Spinal cord (tissue), 10 donors: ENCODE measurements around the gene KCNQ1. TPM values are rescaled to one million over a fixed set of nuclear protein-coding genes. Genes with fewer than 3 reads are reported as not detected.

Experiments used
- DNase-seq, 6 donors: peaks; one replicate each; pipeline versions ENCODE4 v3.0.0 to v3.0.0-alpha.2; 2013 to 2015; ENCODE audit warnings: low spot score in 6 of 6, low read depth in 4 of 6
- H3K27ac ChIP-seq: one replicate; pipeline ENCODE4 v1.5.1; 2013; ENCODE audit warnings: low read depth, low read length, control low read depth
- H3K27me3 ChIP-seq: one replicate; pipeline ENCODE4 v1.6.1; 2013; ENCODE audit warnings: low read length; ENCODE audit not compliant: control insufficient read depth, insufficient read depth
- H3K36me3 ChIP-seq: one replicate; pipeline ENCODE4 v1.6.1; 2013; ENCODE audit warnings: low read length; ENCODE audit not compliant: control insufficient read depth, insufficient read depth
- H3K4me1 ChIP-seq: one replicate; pipeline ENCODE4 v1.6.1; 2013; ENCODE audit warnings: low read length; ENCODE audit not compliant: control insufficient read depth, insufficient read depth
- H3K4me3 ChIP-seq: one replicate; pipeline ENCODE4 v1.5.1; 2013; ENCODE audit warnings: low read depth, low read length, control low read depth
- H3K9me3 ChIP-seq: one replicate; pipeline ENCODE4 v1.6.1; 2013; ENCODE audit warnings: low read length; ENCODE audit not compliant: control insufficient read depth, insufficient read depth
- WGBS: methylation state at CpG from one replicate; pipeline ENCODE4 v1.1.5; 2013; ENCODE audit warnings: missing lambda C conversion rate; ENCODE audit not compliant: insufficient coverage; 5-methylcytosine and 5-hydroxymethylcytosine counted together
- polyA plus RNA-seq, 2 donors: library from polyadenylated mRNA; unstranded; fragments of 120-200 nt; gene quantifications; one replicate each; pipeline ENCODE4 v1.2.1, GENCODE V29; 2013; ENCODE audit not compliant: insufficient read length in 2 of 2
- total RNA-seq, 2 donors: library from RNA; depleted of rRNA in 1 of 2; stranded (reverse); fragments of 120-200 nt in 1 of 2; fragments of >200 nt in 1 of 2; gene quantifications; one replicate each; pipeline versions ENCODE4 v1.2.3 to v1.2.4, GENCODE V29; 2013 to 2014
- donor health status: healthy.

Gene KCNQ1
- total and polyA plus RNA-seq, 4 donors = 0.83 to 3.1 (median 2.1) TPM

DNA sequence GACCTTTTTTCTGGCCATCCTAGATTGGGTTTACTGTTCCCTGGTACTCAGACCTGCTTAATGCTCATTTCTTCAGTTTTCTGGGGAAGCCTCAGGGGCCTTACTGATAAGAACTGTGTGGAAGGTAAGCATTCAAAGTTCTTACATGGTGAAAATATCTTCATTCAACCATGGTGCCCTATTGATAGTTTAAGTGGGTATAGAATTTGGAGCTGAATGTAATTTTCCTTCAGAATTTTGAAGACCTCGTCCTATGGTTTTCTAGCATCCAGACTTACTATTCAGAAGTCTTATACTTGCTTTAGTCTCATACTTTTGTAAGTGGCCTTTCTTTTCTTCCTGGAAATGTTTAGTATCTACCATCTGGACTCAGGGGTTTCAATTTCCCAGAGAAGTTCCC lies 365.0 kb downstream of the KCNQ1 start:
- Histone ChIP-seq H3K36me3 (no peaks in the 10 kb centered on the region), H3K4me1 (peaks cover 46% of the 10 kb centered on the region), H3K27me3 (peaks cover 7% of the 10 kb centered on the region), H3K4me3 (no peak overlapping the region), H3K9me3 (peaks cover 5% of the 10 kb centered on the region), H3K27ac (no peak overlapping the region)
- WGBS = no CpG with 5 or more reads among the region's 1 CpG
- DNase-seq = no peak

DNA sequence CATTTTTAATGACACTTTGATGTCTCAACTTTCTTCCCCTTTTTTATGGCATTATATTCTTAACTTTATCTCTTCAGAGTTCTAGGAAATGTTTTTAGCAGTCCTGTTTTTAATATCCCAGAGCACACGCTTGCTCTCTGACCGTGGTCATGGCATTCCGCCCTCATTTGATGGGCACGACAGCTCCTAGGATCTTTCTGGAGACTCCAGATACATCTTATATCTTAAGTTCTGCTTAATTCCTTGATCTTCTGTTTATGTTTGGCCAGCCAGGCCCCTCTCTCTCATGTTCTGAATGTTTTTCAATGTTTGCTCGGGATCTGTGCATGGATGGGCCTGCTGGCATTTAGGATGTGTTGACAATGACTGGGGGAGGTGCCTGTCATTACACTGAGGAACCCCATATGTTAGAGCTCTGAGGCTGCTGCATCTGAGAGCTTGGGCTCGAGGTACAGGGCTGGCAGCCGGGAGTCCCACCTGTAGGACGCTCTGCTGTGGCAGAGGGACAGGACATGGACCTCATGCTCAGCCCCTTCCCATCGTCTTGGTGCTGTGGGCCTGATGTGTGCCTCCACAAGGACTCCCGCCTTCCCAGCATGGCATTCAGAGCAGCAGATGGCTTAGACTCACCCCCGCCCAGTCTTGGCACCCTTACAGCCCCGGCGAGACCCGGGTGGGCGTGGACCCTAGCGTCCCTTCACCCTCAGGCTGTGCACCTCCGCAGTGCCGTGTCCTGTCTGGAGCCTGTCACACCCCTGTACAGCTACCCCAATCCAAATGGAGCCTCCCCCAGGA lies 365.8 kb downstream of the KCNQ1 start:
- peaks cover 5% of the 10 kb centered on the region for H3K9me3 ChIP-seq
- no peak overlapping the region for H3K27ac ChIP-seq
- H3K36me3 ChIP-seq = no peaks in the 10 kb centered on the region
- DNase-seq = no peak
- H3K27me3 ChIP-seq = peaks cover 7% of the 10 kb centered on the region
- H3K4me3 ChIP-seq = no peak overlapping the region
- 95% methylated on average over 17 of the region's 18 CpGs for WGBS
- peaks cover 43% of the 10 kb centered on the region for H3K4me1 ChIP-seq

- Histone ChIP-seq H3K9me3 (peaks cover 7% of the 10 kb centered on the region), H3K27me3 (peaks cover 5% of the 10 kb centered on the region), H3K4me3 (no peak overlapping the region), H3K4me1 (peaks cover 39% of the 10 kb centered on the region), H3K36me3 (no peaks in the 10 kb centered on the region), H3K27ac (no peak overlapping the region)
- DNase-seq = no peak
- 81% methylated on average over 34 of the region's 34 CpGs for WGBS
Measured at GRCh38 chr11:2811206-2812091, 366.6 kb downstream of the KCNQ1 start.

DNA sequence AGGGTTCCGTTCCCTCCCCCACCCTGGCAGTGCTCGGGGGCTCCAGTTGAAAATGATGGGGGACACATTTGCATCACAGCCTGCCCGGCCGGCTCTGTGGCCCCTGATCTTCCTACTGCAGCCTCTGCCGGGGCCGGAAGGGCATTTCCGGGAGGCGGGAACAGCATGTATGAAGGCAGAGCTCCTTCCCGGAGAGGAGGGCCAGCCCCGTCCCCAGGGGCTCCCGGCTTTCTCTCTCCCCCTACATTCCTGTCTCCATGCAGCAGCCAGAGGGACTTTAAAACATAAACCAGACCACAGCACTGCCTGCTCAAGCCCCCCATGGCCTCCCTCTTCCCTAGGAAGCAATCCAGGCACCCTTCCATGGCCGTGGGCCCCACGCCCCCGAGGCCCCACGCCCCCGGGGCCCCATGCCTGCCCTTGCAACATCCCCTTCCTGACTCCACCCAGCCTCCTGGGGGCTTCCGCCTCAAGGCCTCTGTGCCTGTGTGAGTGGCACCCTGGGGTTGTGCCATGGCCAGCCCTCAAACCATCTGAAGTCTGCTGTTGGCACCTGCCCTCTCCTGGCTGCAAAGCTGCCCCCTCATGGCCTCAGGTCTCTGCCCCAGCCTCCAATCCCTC lies 367.7 kb downstream of the KCNQ1 start:
- no peak overlapping the region for H3K4me3 ChIP-seq
- H3K27ac ChIP-seq = peak overlapping the region; percentile 33
- peak in 1 of 6 donors; percentile 22 for DNase-seq
- H3K4me1 ChIP-seq = peaks cover 33% of the 10 kb centered on the region
- 28% methylated on average over 12 of the region's 17 CpGs for WGBS
- H3K9me3 ChIP-seq = peaks cover 7% of the 10 kb centered on the region
- no peaks in the 10 kb centered on the region for H3K36me3 ChIP-seq
- peaks cover 3% of the 10 kb centered on the region for H3K27me3 ChIP-seq

DNA sequence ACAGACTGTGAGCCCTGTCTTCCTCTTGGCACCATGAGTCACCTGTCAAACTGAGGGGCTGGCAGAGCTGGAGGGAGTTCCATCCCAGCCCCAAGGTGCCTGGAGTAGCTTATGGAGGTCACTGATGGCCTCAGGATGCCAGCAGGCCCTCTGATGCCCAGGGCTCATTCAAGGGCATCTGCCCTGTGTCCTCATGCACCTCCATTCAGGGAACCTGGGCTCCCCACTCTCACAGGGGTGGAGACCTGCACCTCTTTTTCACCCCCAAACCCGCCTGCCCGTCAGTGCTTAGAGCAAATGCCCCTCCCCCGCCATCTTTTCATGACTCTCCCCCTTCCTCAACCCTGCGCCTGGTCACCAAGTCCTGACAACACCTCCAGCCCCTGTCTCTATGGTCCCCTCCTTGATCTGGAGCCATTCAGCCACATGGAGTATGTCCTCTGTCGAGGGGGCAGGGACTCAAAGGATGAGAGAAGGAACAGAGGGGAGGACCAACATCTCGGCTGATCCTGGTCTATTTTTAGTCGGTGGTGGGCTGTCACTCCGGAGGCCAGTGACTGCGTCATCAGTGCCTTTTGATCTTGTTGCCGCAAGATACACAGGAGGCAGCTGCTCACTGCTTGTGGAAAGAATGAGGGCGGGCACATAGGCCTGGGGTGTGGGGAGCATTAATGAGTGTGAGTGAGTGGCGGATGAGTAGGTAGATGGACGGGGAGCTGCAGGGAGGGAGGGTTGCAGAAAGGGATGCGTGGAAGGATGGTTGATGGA lies 368.5 kb downstream of the KCNQ1 start:
- H3K36me3 ChIP-seq = no peaks in the 10 kb centered on the region
- peaks cover 26% of the 10 kb centered on the region for H3K4me1 ChIP-seq
- no peak for DNase-seq
- H3K4me3 ChIP-seq = no peak overlapping the region
- no peaks in the 10 kb centered on the region for H3K27me3 ChIP-seq
- 64% methylated on average over 12 of the region's 14 CpGs for WGBS
- no peak overlapping the region for H3K27ac ChIP-seq
- H3K9me3 ChIP-seq = peaks cover 7% of the 10 kb centered on the region

GRCh38 chr11:2813968-2814367 lies 369.2 kb downstream of the KCNQ1 start:
- DNase-seq = no peak
- Histone ChIP-seq H3K36me3 (no peaks in the 10 kb centered on the region), H3K27ac (no peak overlapping the region), H3K4me1 (peaks cover 26% of the 10 kb centered on the region), H3K9me3 (peaks cover 7% of the 10 kb centered on the region), H3K4me3 (no peak overlapping the region), H3K27me3 (no peaks in the 10 kb centered on the region)
- 100% methylated on average over 1 of the region's 1 CpG for WGBS

DNA sequence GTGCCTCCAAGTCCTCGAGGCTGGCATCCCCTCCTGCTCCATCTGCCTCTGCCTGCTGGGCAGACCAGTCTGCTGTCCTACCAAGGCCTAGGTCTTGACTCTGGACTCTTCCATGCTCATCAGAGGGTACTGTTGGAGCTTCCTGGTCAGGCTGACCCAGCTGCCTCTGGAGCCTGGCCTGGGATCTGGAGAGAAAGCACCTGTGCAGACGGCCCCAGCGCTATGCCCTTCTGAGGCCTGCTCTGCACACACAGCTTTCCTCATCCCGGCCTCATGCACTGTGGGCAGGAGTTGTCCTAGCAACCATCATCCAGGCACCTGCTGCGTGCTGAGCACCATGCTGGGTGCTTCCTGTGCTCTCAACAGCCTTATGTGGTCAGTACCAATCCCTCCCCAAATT lies 369.9 kb downstream of the KCNQ1 start:
- no peaks in the 10 kb centered on the region for H3K27me3 ChIP-seq
- WGBS = 84% methylated on average over 5 of the region's 5 CpGs
- no peak overlapping the region for H3K4me3 ChIP-seq
- H3K4me1 ChIP-seq = peaks cover 26% of the 10 kb centered on the region
- peaks cover 7% of the 10 kb centered on the region for H3K9me3 ChIP-seq
- no peak for DNase-seq
- H3K27ac ChIP-seq = no peak overlapping the region
- H3K36me3 ChIP-seq = no peaks in the 10 kb centered on the region

DNA sequence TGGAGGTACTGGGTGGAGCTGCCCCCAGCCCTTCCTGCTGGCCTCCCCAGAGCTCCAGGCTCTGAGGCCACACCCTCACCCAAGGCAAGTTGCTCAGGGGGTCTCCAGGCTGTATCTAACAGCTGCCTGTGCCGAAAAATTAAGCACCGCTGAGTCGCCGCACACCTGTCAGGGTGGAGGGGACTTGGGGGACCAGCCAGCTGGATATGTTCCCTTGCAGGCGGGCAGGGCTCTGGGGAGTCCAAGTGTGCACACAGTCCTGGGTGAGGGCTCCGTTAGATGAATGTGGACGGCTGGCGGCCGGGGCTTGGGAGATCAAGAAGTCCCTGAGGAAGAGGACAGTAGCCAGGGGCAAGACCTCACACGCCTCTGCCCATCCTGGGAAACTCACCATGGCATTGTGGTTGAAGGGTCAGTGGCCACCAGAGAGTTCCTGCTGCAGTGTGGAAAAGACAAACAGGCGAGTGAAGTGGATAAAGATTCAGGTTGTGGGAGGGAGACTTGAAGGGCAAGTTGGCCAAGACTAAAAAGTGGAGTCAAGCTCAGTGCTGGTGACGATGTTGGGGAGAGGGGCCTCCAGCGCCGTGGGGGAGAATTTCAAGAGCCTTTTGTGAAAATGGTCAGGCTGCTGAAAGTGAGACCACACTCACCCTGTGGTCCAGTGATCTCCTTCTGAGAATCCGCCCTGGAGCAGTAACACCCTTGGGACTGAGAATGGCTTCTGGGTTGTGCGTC lies 371.1 kb downstream of the KCNQ1 start:
- H3K27me3 ChIP-seq = no peaks in the 10 kb centered on the region
- no peak overlapping the region for H3K27ac ChIP-seq
- DNase-seq = no peak
- peaks cover 26% of the 10 kb centered on the region for H3K4me1 ChIP-seq
- no peaks in the 10 kb centered on the region for H3K36me3 ChIP-seq
- peaks cover 4% of the 10 kb centered on the region for H3K9me3 ChIP-seq
- 97% methylated on average over 16 of the region's 16 CpGs for WGBS
- H3K4me3 ChIP-seq = no peak overlapping the region
